Naive thymus-derived CD8-positive, alpha-beta T cell (primary cell): ENCODE measurements around the gene KRT27. TPM values are rescaled to one million over a fixed set of nuclear protein-coding genes. Genes with fewer than 3 reads are reported as not detected.

Experiments
- ATAC-seq, 2 donors: fragments of 150-1000 bp; cut with Tn5 transposase in 1 of 2; sonication (Bioruptor Pico), chemical (Tn5 transposase) in 1 of 2; 1 replicate in 1 of 2; 2 replicates in 1 of 2; pipeline ENCODE4 v1.10.0; 2021; ENCODE audit warnings: mild to moderate bottlenecking in 2 of 2, moderate library complexity in 2 of 2
- POLR2A ChIA-PET: fragments of 350-600 bp; sonication (Branson Sonifier 250); formaldehyde crosslinking; loops from one replicate; lab custom pipeline; 2021; ENCODE audit warnings: antibody characterized with exemption; lab: Charles Lee
- DNase-seq, 10 donors: peaks; one replicate each; pipeline versions ENCODE4 v3.0.0 to v3.0.0-alpha.2; 2020 to 2022
- H3K27ac Mint-ChIP-seq, 10 donors: one replicate each; pipeline ENCODE4 v1.8.0; 2020 to 2022; ENCODE audit warnings: mild to moderate bottlenecking in 10 of 10, mixed read lengths in 10 of 10, moderate library complexity in 4 of 10, inconsistent platforms in 1 of 10
- H3K27me3 Mint-ChIP-seq, 5 donors: one replicate each; pipeline ENCODE4 v1.8.0; 2021 to 2022; ENCODE audit warnings: mixed read lengths in 5 of 5
- H3K36me3 Mint-ChIP-seq, 3 donors: one replicate each; pipeline ENCODE4 v1.8.0; 2020 to 2022; ENCODE audit warnings: mixed read lengths in 3 of 3, mild to moderate bottlenecking in 2 of 3, inconsistent platforms in 1 of 3
- H3K4me1 Mint-ChIP-seq, 4 donors: one replicate each; pipeline ENCODE4 v1.8.0; 2021 to 2022; ENCODE audit warnings: mixed read lengths in 4 of 4
- H3K4me3 Mint-ChIP-seq, 10 donors: one replicate each; pipeline ENCODE4 v1.8.0; 2020 to 2022; ENCODE audit warnings: mild to moderate bottlenecking in 10 of 10, mixed read lengths in 10 of 10, moderate library complexity in 6 of 10, inconsistent platforms in 1 of 10
- H3K9me3 Mint-ChIP-seq, 9 donors: one replicate each; pipeline ENCODE4 v1.8.0; 2020 to 2022; ENCODE audit warnings: mixed read lengths in 9 of 9, mild to moderate bottlenecking in 3 of 9, inconsistent platforms in 1 of 9, moderate library complexity in 1 of 9
- polyA plus RNA-seq, 3 donors: library from polyadenylated mRNA; unstranded; fragments of 300-500 nt; fragmentation: Illumina TruSeq; gene quantifications; one replicate each; pipeline ENCODE4 v1.2.3, GENCODE V29; 2021
- total RNA-seq, 8 experiments: library from RNA in 2 of 8; stranded (reverse) in 2 of 8; gene quantifications; one replicate each; pipeline ENCODE4 v1.2.3 and lab custom pipeline; 2021 to 2026

The KRT27 gene
- total and polyA plus RNA-seq, 5 experiments from 2014 or later: not detected

GRCh38 chr17:40806131-40806530 lies 23.8 kb upstream of the KRT27 start:
- DNase-seq (no peak), ATAC-seq (no peak)
- Mint-ChIP-seq H3K4me3 (no peak overlapping the region), H3K27ac (no peak overlapping the region), H3K27me3 (peaks cover 32 to 66% (median 55%) of the 10 kb centered on the region in 5 donors), H3K4me1 (peaks cover 3 to 5% (median 4%) of the 10 kb centered on the region in 4 donors), H3K9me3 (no peaks in the 10 kb centered on the region), H3K36me3 (no peaks in the 10 kb centered on the region)
- POLR2A ChIA-PET: no interaction called here

- H3K4me3 Mint-ChIP-seq: peak overlapping the region in 1 of 10 donors; percentile 19
- no peaks in the 10 kb centered on the region for H3K36me3 Mint-ChIP-seq
- peak; percentile 51 to 81 (median 60) for DNase-seq
- peaks cover 3 to 5% (median 4%) of the 10 kb centered on the region in 4 donors for H3K4me1 Mint-ChIP-seq
- no peak overlapping the region for H3K27ac Mint-ChIP-seq
- POLR2A ChIA-PET: interaction anchor here (0.5 kb wide), 1 partner anchor 113 kb away, joined by 3 read pairs; no protein-coding TSS in a partner anchor
- peak; percentile 75 to 96 for ATAC-seq
- H3K9me3 Mint-ChIP-seq: no peaks in the 10 kb centered on the region
- peaks cover 25 to 48% (median 41%) of the 10 kb centered on the region in 5 donors for H3K27me3 Mint-ChIP-seq
These were observed 21.3 kb upstream of the KRT27 start for GRCh38 chr17:40803617-40804082.

DNA sequence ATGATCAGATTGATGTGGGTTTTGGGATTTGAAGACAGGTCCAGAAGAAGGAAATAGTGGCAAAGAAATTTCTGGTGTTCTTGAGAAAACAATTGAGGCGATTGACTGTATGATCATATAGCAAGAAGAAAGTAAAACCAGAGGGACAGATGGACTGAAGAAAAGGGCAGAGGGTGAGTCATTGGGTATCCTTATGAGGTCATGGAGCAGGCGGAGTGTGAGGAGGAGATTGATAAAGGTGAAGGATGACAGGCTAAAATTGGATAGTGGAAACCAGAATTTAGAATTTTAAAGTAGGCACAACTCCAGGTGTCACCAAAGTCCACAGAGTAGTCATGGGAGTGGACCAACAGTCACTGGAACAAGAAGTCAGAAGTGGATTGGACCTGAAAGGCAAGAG lies 18.8 kb upstream of the KRT27 start:
- ATAC-seq (no peak), DNase-seq (no peak)
- H3K27ac Mint-ChIP-seq: no peak overlapping the region
- H3K27me3 Mint-ChIP-seq: peaks cover 20 to 44% (median 28%) of the 10 kb centered on the region in 5 donors
- no peak overlapping the region for H3K4me3 Mint-ChIP-seq
- POLR2A ChIA-PET: no interaction called here
- no peaks in the 10 kb centered on the region for H3K36me3 Mint-ChIP-seq
- peaks cover 3 to 5% (median 4%) of the 10 kb centered on the region in 4 donors for H3K4me1 Mint-ChIP-seq
- no peaks in the 10 kb centered on the region for H3K9me3 Mint-ChIP-seq

GRCh38 chr17:40800381-40800780 lies 18.0 kb upstream of the KRT27 start:
- Mint-ChIP-seq H3K27ac (no peak overlapping the region), H3K27me3 (peaks cover 23 to 44% (median 30%) of the 10 kb centered on the region in 5 donors), H3K9me3 (no peaks in the 10 kb centered on the region), H3K36me3 (no peaks in the 10 kb centered on the region), H3K4me3 (no peak overlapping the region), H3K4me1 (peaks cover 4 to 5% (median 4%) of the 10 kb centered on the region in 4 donors)
- ATAC-seq (no peak), DNase-seq (no peak)
- POLR2A ChIA-PET: no interaction called here

DNA sequence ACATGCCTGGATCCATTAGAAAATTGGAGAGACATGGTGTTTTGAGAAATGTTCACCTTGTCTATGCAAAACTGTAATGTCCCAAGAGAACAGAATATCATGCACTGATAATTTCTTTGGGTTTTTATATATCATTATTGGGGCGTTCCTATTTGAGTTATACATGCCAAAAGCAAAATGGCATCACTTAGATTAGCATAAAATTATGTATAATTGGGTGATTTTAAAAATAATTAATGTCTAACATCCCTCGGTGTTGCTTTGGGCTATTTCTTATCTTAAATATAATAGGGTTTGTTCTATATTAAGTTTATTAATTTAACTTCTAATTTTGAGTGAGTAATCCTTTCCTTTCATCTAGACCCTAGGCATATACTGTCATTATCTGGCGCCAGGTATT lies 17.5 kb upstream of the KRT27 start, which contains the start of gene KRT28:
Gene KRT28 (minus strand): TSS at position 101 of the 400 bp plus-strand sequence. CDS start 66 bp downstream, at position 35.
- H3K27me3 Mint-ChIP-seq: peaks cover 18 to 41% (median 26%) of the 10 kb centered on the region in 5 donors
- no peaks in the 10 kb centered on the region for H3K36me3 Mint-ChIP-seq
- ATAC-seq: no peak
- H3K27ac Mint-ChIP-seq: peak within 1 kb of the TSS in 1 of 10 donors; percentile 10
- no peaks in the 10 kb centered on the region for H3K9me3 Mint-ChIP-seq
- H3K4me3 Mint-ChIP-seq: no peak within 1 kb of the TSS
- DNase-seq: no peak
- peaks cover 4 to 5% (median 4%) of the 10 kb centered on the region in 4 donors for H3K4me1 Mint-ChIP-seq
- POLR2A ChIA-PET: no interaction called here

- Mint-ChIP-seq H3K9me3 (no peaks in the 10 kb centered on the region), H3K4me1 (peaks cover 0 to 1% (median 0%) of the 10 kb centered on the region in 4 donors), H3K27ac (no peak overlapping the region), H3K27me3 (peaks cover 13 to 41% (median 33%) of the 10 kb centered on the region in 5 donors), H3K4me3 (no peak overlapping the region), H3K36me3 (no peaks in the 10 kb centered on the region)
- no peak for DNase-seq
- POLR2A ChIA-PET: no interaction called here
- no peak for ATAC-seq
These were observed 14.5 kb upstream of the KRT27 start for GRCh38 chr17:40796846-40797245.

DNA sequence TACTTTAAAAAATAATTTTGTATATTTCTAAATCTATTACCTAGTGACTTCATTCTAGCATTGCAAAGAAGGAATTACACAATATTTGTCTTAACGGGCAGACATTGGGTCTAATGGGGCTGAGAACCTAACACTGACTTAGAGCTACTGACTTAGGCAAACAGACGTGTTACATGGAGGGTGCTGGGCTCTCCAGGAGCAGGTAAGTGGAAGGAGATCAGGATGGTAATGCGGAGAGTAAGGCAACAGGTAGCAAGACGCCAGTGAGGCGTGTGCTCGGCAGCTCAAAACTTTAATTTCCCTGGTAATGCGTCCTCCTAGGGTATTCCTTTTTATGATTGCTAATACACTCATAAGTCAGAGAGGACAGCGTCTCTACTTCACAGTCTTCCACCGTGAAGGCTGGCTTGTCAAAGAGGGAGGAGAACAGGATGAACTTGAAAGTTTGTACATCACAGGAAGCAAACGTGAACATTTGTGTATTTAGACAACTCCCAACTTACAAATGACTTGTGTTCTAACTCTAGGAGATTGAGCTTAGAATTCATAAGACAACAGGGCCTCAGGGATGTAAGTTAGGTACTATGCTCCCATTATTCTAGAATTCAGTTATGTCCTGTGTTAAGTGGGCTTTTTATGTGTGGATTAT lies 12.8 kb upstream of the KRT27 start:
- ATAC-seq (no peak), DNase-seq (no peak)
- Mint-ChIP-seq H3K36me3 (no peaks in the 10 kb centered on the region), H3K4me1 (peaks cover 0 to 1% (median 0%) of the 10 kb centered on the region in 4 donors), H3K9me3 (no peaks in the 10 kb centered on the region), H3K27me3 (peaks cover 13 to 43% (median 33%) of the 10 kb centered on the region in 5 donors), H3K4me3 (no peak overlapping the region), H3K27ac (no peak overlapping the region)
- POLR2A ChIA-PET: no interaction called here

DNA sequence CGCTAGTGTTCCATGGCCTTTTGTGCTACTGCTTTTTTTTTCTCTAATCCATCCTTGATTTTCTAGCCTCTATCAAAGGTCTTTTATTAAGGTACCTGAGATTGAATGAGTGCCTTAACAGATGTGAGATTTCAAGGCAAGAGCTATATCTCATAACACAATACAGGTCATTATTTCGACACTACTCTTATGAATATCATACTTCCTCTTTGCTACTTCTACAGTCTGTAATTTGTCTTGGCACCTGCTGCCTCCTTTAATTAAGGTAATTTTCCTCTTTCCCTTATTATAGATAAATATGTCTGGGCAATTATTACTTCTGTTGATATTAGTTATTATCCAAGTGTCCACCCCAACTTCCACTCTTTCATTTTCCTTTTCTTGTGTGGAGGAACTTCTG lies 12.1 kb upstream of the KRT27 start:
- Mint-ChIP-seq H3K27ac (no peak overlapping the region), H3K27me3 (peaks cover 12 to 42% (median 33%) of the 10 kb centered on the region in 5 donors), H3K4me3 (no peak overlapping the region), H3K4me1 (peaks cover 0 to 1% (median 0%) of the 10 kb centered on the region in 4 donors), H3K9me3 (no peaks in the 10 kb centered on the region), H3K36me3 (no peaks in the 10 kb centered on the region)
- POLR2A ChIA-PET: no interaction called here
- no peak for ATAC-seq
- DNase-seq: no peak

- no peaks in the 10 kb centered on the region for H3K9me3 Mint-ChIP-seq
- H3K36me3 Mint-ChIP-seq: no peaks in the 10 kb centered on the region
- peaks cover 9 to 37% (median 32%) of the 10 kb centered on the region in 5 donors for H3K27me3 Mint-ChIP-seq
- H3K4me1 Mint-ChIP-seq: peaks cover 0 to 1% (median 0%) of the 10 kb centered on the region in 4 donors
- ATAC-seq (no peak), DNase-seq (no peak)
- POLR2A ChIA-PET: no interaction called here
- H3K27ac Mint-ChIP-seq: no peak overlapping the region
- H3K4me3 Mint-ChIP-seq: no peak overlapping the region
These were observed 11.5 kb upstream of the KRT27 start for GRCh38 chr17:40793832-40794231.

- Mint-ChIP-seq H3K4me3 (no peak overlapping the region), H3K9me3 (no peaks in the 10 kb centered on the region), H3K27me3 (peaks cover 8 to 38% (median 23%) of the 10 kb centered on the region in 5 donors), H3K27ac (no peak overlapping the region), H3K4me1 (peaks cover 0 to 1% (median 0%) of the 10 kb centered on the region in 4 donors), H3K36me3 (no peaks in the 10 kb centered on the region)
- no peak for DNase-seq
- POLR2A ChIA-PET: no interaction called here
- no peak for ATAC-seq
These were observed 9.6 kb upstream of the KRT27 start for GRCh38 chr17:40791787-40792436.

GRCh38 chr17:40791111-40791510 lies 8.8 kb upstream of the KRT27 start:
- POLR2A ChIA-PET: no interaction called here
- Mint-ChIP-seq H3K27me3 (peaks cover 4 to 33% (median 16%) of the 10 kb centered on the region in 5 donors), H3K9me3 (no peaks in the 10 kb centered on the region)

DNA sequence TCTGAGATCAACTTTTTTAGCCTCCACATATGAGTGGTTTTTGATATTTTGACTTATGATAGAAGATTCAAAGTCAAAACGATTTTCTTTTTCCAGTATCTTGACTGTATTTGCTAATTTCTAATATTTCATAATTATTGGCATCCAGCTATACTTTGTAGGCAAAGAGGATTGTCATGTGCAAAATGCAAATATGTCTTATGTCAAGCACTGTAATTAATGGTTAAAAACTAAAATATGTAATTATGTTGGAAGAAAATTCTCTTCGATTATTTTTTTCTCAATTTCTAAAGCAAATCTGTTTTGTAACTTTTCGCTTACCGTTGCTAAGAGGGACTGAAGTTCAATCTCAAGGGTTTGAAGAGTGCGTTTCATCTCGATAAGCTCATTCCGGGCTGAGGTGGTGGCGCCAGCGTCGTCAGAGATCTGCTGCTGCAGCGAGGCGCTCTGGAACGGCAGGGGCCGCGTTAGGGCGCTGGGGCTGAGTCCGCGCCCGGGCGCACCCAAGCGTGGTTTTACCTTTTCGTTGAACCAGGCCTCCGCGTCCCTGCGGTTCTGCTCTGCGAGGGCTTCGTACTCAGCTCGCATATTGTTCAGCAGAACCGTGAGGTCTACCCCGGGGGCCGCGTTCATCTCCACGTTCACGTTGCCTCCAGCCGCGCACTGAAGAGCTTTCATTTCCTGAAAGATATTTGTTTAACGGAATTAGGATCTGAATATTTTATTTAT lies 3.0 kb downstream of the KRT27 start:
- DNase-seq: peak in 5 of 10 donors; percentile 2 to 42 (median 14)
- POLR2A ChIA-PET: no interaction called here
- no peaks in the 10 kb centered on the region for H3K9me3 Mint-ChIP-seq
- H3K4me1 Mint-ChIP-seq: peaks cover 2 to 8% (median 4%) of the 10 kb centered on the region in 4 donors
- peak overlapping the region; percentile 16 to 80 (median 60) for H3K4me3 Mint-ChIP-seq
- peak; percentile 90 to 97 for ATAC-seq
- no peaks in the 10 kb centered on the region for H3K36me3 Mint-ChIP-seq
- peaks cover 24 to 75% (median 66%) of the 10 kb centered on the region in 5 donors for H3K27me3 Mint-ChIP-seq
- peak overlapping the region in 1 of 10 donors; percentile 61 for H3K27ac Mint-ChIP-seq

More at GRCh38 chr17:40791111-40791510, 8.8 kb upstream of the KRT27 start:
- H3K4me3 Mint-ChIP-seq: no peak overlapping the region
- ATAC-seq (no peak), DNase-seq (no peak)
- H3K27ac Mint-ChIP-seq: no peak overlapping the region
- peaks cover 0 to 1% (median 0%) of the 10 kb centered on the region in 4 donors for H3K4me1 Mint-ChIP-seq
- no peaks in the 10 kb centered on the region for H3K36me3 Mint-ChIP-seq
